ENCODE results near the gene BTBD16. TPM values are rescaled to one million over a fixed set of nuclear protein-coding genes. Genes with fewer than 3 reads are reported as not detected.

The BTBD16 gene
- total and polyA plus RNA-seq, 3 donors from 2014 or later = 4.9 to 21.3 (median 5.3) TPM

GRCh38 chr10:122311716-122312115, 40.6 kb downstream of the BTBD16 start:
- TF ChIP-seq CTCF (IDR thresholded peaks at IDR 0.05) (no peak), POLR2A (IDR thresholded peaks at IDR 0.05) (no peak)
- WGBS, 2 donors = 64 to 70% methylated on average over 1 of the region's 1 CpG
- Histone ChIP-seq H3K9me3 (no peaks in the 10 kb centered on the region), H3K27me3 (no peaks in the 10 kb centered on the region), H3K4me3 (no peak overlapping the region), H3K27ac (no peak overlapping the region), H3K4me1 (peaks cover 6% of the 10 kb centered on the region), H3K36me3 (ENCODE audit: low read depth, missing control alignments) (no peaks in the 10 kb centered on the region)
- DNase-seq = no peak
- intact Hi-C loops (cut with DNase I; ENCODE audit: low total_unique reads) = no loop called here

GRCh38 chr10:122316224-122316884, 45.3 kb downstream of the BTBD16 start:
- H3K36me3 ChIP-seq (ENCODE audit: low read depth, missing control alignments) = no peaks in the 10 kb centered on the region
- DNase-seq = no peak
- WGBS, 2 donors = 96 to 97% methylated on average over 12 of the region's 12 CpGs
- no peak for TF ChIP-seq POLR2A (IDR thresholded peaks at IDR 0.05)
- no peak for TF ChIP-seq CTCF (IDR thresholded peaks at IDR 0.05)
- H3K27ac ChIP-seq = no peak overlapping the region
- intact Hi-C loops (cut with DNase I; ENCODE audit: low total_unique reads) = no loop called here
- no peak overlapping the region for H3K4me3 ChIP-seq
- no peaks in the 10 kb centered on the region for H3K9me3 ChIP-seq
- H3K4me1 ChIP-seq = no peaks in the 10 kb centered on the region
- no peaks in the 10 kb centered on the region for H3K27me3 ChIP-seq

- intact Hi-C loops (cut with DNase I; ENCODE audit: low total_unique reads) = no loop called here
- WGBS, 2 donors = 69 to 75% methylated on average over 4 of the region's 4 CpGs
- H3K4me3 ChIP-seq = no peak overlapping the region
- DNase-seq = no peak
- no peak overlapping the region for H3K27ac ChIP-seq
- H3K36me3 ChIP-seq (ENCODE audit: low read depth, missing control alignments) = no peaks in the 10 kb centered on the region
- H3K4me1 ChIP-seq = no peaks in the 10 kb centered on the region
- TF ChIP-seq CTCF (IDR thresholded peaks at IDR 0.05) = no peak
- TF ChIP-seq POLR2A (IDR thresholded peaks at IDR 0.05) = no peak
- no peaks in the 10 kb centered on the region for H3K9me3 ChIP-seq
- H3K27me3 ChIP-seq = no peaks in the 10 kb centered on the region
Measured at GRCh38 chr10:122321960-122322359, 50.9 kb downstream of the BTBD16 start.

- H3K36me3 ChIP-seq (ENCODE audit: low read depth, missing control alignments) = no peaks in the 10 kb centered on the region
- intact Hi-C loops (cut with DNase I; ENCODE audit: low total_unique reads) = no loop called here
- H3K27me3 ChIP-seq = no peaks in the 10 kb centered on the region
- no peak overlapping the region for H3K4me3 ChIP-seq
- TF ChIP-seq POLR2A (IDR thresholded peaks at IDR 0.05) (no peak), CTCF (IDR thresholded peaks at IDR 0.05) (no peak)
- H3K4me1 ChIP-seq = no peaks in the 10 kb centered on the region
- WGBS, 2 donors = 71 to 78% methylated on average over 1 of the region's 1 CpG
- no peaks in the 10 kb centered on the region for H3K9me3 ChIP-seq
- DNase-seq = no peak
- H3K27ac ChIP-seq = no peak overlapping the region
Measured at GRCh38 chr10:122323189-122323588, 52.1 kb downstream of the BTBD16 start.

Data from testis (tissue), 3 donors.